SK-N-SH (cell line): Measurements from ENCODE around the gene MT1E. TPM values are rescaled to one million over a fixed set of nuclear protein-coding genes. Genes with fewer than 3 reads are reported as not detected.
"Not testable (repeated sequence)": the region's sequence is repeated elsewhere in the genome, so short reads cannot be mapped to it uniquely, and the experiment has no call there.

ENCODE experiments used
- CTCF ChIA-PET: fragments of 300-600, 350-600 bp; formaldehyde crosslinking; extraction: SDS; loops from one replicate; lab custom pipeline; 2021; lab: Yijun Ruan, JAX
- POLR2A ChIA-PET: fragments of 350-600 bp; sonication (Branson Sonifier 250); formaldehyde crosslinking; extraction: SDS; loops from one replicate; lab custom pipeline; 2020; ENCODE audit warnings: antibody characterized with exemption, inconsistent platforms; lab: Yijun Ruan, JAX
- DNase-seq: peaks from one replicate; pipeline ENCODE4 v3.0.0; 2012
- H2AFZ ChIP-seq: fragments of 200-600 bp; sonication (generic); 2 replicates; pipeline ENCODE4 v1.8.1; 2016; ENCODE audit warnings: antibody characterized with exemption, mild to moderate bottlenecking, low read depth
- H3F3A ChIP-seq: fragments of 200-600 bp; sonication (generic); replicated peaks from 2 replicates; pipeline ENCODE3; 2016; ENCODE audit warnings: antibody characterized with exemption, mild to moderate bottlenecking; ENCODE audit not compliant: insufficient read depth
- H3K27ac ChIP-seq, 2 experiments: fragments of 200-500 bp in 1 of 2; fragments of 200-600 bp in 1 of 2; sonication (Bioruptor generic) in 1 of 2; sonication (generic), shearing (Covaris generic) in 1 of 2; 2 replicates each; pipeline versions ENCODE4 v1.5.1 to v1.6.1; 2014 to 2016; ENCODE audit warnings: low read depth in 2 of 2, inconsistent platforms in 1 of 2, low read length in 1 of 2, mild to moderate bottlenecking in 1 of 2, mixed read lengths in 1 of 2
- H3K27me3 ChIP-seq: fragments of 200-600 bp; sonication (generic), shearing (Covaris generic); 2 replicates; pipeline ENCODE4 v1.6.1; 2016; ENCODE audit warnings: mixed run types; ENCODE audit not compliant: insufficient read depth
- H3K36me3 ChIP-seq, 2 experiments: fragments of 200-500 bp in 1 of 2; fragments of 200-600 bp in 1 of 2; sonication (Bioruptor generic) in 1 of 2; sonication (generic) in 1 of 2; replicated peaks in 1 of 2; 2 replicates each; pipeline versions ENCODE3 to v1.5.1; 2014 to 2016; ENCODE audit warnings: low read length in 1 of 2, mild to moderate bottlenecking in 1 of 2; ENCODE audit not compliant: insufficient read depth in 2 of 2, control insufficient read depth in 1 of 2
- H3K4me1 ChIP-seq, 2 experiments: fragments of 200-500 bp in 1 of 2; fragments of 200-600 bp in 1 of 2; sonication (Bioruptor generic) in 1 of 2; sonication (generic), shearing (Covaris generic) in 1 of 2; 2 replicates each; pipeline versions ENCODE4 v1.5.1 to v1.6.1; 2014 to 2016; ENCODE audit warnings: low read depth in 1 of 2, low read length in 1 of 2, mixed run types in 1 of 2; ENCODE audit not compliant: insufficient read depth in 2 of 2, control insufficient read depth in 1 of 2
- H3K4me2 ChIP-seq: fragments of 200-600 bp; sonication (generic), shearing (Covaris generic); 2 replicates; pipeline ENCODE4 v1.6.1; 2017; ENCODE audit warnings: mixed run types
- H3K4me3 ChIP-seq, 2 experiments: fragments of 200-500 bp in 1 of 2; fragments of 200-600 bp in 1 of 2; sonication (Bioruptor generic) in 1 of 2; sonication (generic), shearing (Covaris generic) in 1 of 2; 2 replicates each; pipeline versions ENCODE4 v1.5.1 to v1.8.1; 2014 to 2016; ENCODE audit warnings: low read depth in 2 of 2, inconsistent platforms in 1 of 2, low read length in 1 of 2, mild to moderate bottlenecking in 1 of 2, mixed read lengths in 1 of 2, moderate library complexity in 1 of 2
- H3K79me2 ChIP-seq: fragments of 200-600 bp; sonication (generic); 2 replicates; pipeline ENCODE4 v1.8.1; 2017; ENCODE audit warnings: mild to moderate bottlenecking; ENCODE audit not compliant: insufficient read depth
- H3K9ac ChIP-seq: fragments of 200-600 bp; sonication (generic); 2 replicates; pipeline ENCODE4 v1.6.1; 2017; ENCODE audit warnings: mixed run types
- H3K9me2 ChIP-seq: fragments of 200-600 bp; sonication (generic); 2 replicates; pipeline ENCODE4 v1.6.1; 2017; ENCODE audit warnings: mixed run types
- H3K9me3 ChIP-seq: fragments of 200-600 bp; sonication (generic); 2 replicates; pipeline ENCODE4 v1.6.1; 2017; ENCODE audit warnings: mixed run types, mild to moderate bottlenecking, moderate library complexity
- H4K20me1 ChIP-seq: fragments of 200-600 bp; sonication (generic); 2 replicates; pipeline ENCODE4 v1.6.1; 2017; ENCODE audit warnings: mild to moderate bottlenecking, mixed run types; ENCODE audit not compliant: insufficient read depth
- FOXJ3 ChIP-seq: sonication (generic); formaldehyde crosslinking; IDR thresholded peaks from 2 replicates; pipeline ENCODE4 v1.5.1; 2020; ENCODE audit warnings: mild to moderate bottlenecking, missing genetic modification reagents
- MAX ChIP-seq: IDR thresholded peaks from 2 replicates; pipeline ENCODE4 v1.4.0; 2012; ENCODE audit warnings: low read depth
- RFX5 ChIP-seq: IDR thresholded peaks from 2 replicates; pipeline ENCODE4 v1.6.1; 2012; ENCODE audit warnings: mild to moderate bottlenecking, improper control_type of control experiment, low read length
- RXRA ChIP-seq: IDR thresholded peaks from 2 replicates; pipeline ENCODE4 v1.4.0; 2012; ENCODE audit warnings: low read depth, mild to moderate bottlenecking, borderline replicate concordance
- SMC3 ChIP-seq: IDR thresholded peaks from 2 replicates; pipeline ENCODE4 v1.6.1; 2012; ENCODE audit warnings: low read depth, low read length, improper control_type of control experiment
- USF2 ChIP-seq: fragments of 150-350 bp; IDR thresholded peaks from 2 replicates; pipeline ENCODE4 v1.6.1; 2017; ENCODE audit warnings: antibody characterized with exemption, low read length, low read depth, borderline replicate concordance
- WGBS: methylation state at CpG from one replicate; pipeline ENCODE4 v1.1.6; 2017; ENCODE audit warnings: low lambda C conversion rate; 5-methylcytosine and 5-hydroxymethylcytosine counted together
- polyA plus RNA-seq, 3 experiments: library from polyadenylated mRNA; depleted of rRNA; stranded (reverse); fragments of >200 nt; gene quantifications; 2 replicates each; pipeline ENCODE4 v1.2.3, GENCODE V29; 2012

The MT1E gene
- polyA plus RNA-seq, 1 of the 3 experiments (the other 2 are of a cell fraction), result 205 TPM

- peaks cover 42% of the 10 kb centered on the region for H3K27me3 ChIP-seq
- no peak overlapping the region for H3K4me3 ChIP-seq
- no peak overlapping the region for H3K9ac ChIP-seq
- H3K4me2 ChIP-seq, result no peak overlapping the region
- no peak overlapping the region for H3K27ac ChIP-seq
- H3K9me2 ChIP-seq, result no peaks in the 10 kb centered on the region
- ChIA-PET POLR2A (interaction anchor here (0.7 kb wide), 1 partner anchor 78 kb away, joined by 3 read pairs; no protein-coding TSS in a partner anchor), CTCF (no interaction called here)
- no peaks in the 10 kb centered on the region for H3K9me3 ChIP-seq
- no peak for TF ChIP-seq RXRA
- no peak for TF ChIP-seq SMC3
- TF ChIP-seq RFX5, result no peak
- H3F3A ChIP-seq, result no peaks in the 10 kb centered on the region
- no peaks in the 10 kb centered on the region for H3K79me2 ChIP-seq
- DNase-seq, result no peak
- no peaks in the 10 kb centered on the region for H4K20me1 ChIP-seq
- no CpG with 5 or more reads among the region's 2 CpGs for WGBS
- H3K4me1 ChIP-seq, result no peaks in the 10 kb centered on the region; a peak in 1 of 4 replicates
- no peak overlapping the region for H2AFZ ChIP-seq
- no peaks in the 10 kb centered on the region for H3K36me3 ChIP-seq
These were observed 45.0 kb downstream of the MT1E start for GRCh38 chr16:56670620-56670934.

GRCh38 chr16:56671691-56672090 is 46.1 kb downstream of the MT1E start:
- H3K79me2 ChIP-seq, H3K9me3 ChIP-seq, POLR2A ChIA-PET, H3K9me2 ChIP-seq, H3K4me2 ChIP-seq, H3K36me3 ChIP-seq, H3K9ac ChIP-seq, H3K4me3 ChIP-seq, H3K27ac ChIP-seq, DNase-seq, H3F3A ChIP-seq, H3K4me1 ChIP-seq, H4K20me1 ChIP-seq, H2AFZ ChIP-seq: not testable (repeated sequence)
- peaks cover 33% of the 10 kb centered on the region for H3K27me3 ChIP-seq
- CTCF ChIA-PET, result interaction anchor here (1.5 kb wide), 1 partner anchor 84 kb away, joined by 3 read pairs; no protein-coding TSS in a partner anchor
- 69% methylated on average over 2 of the region's 2 CpGs for WGBS

GRCh38 chr16:56672171-56672570 is 46.6 kb downstream of the MT1E start:
- WGBS, result 71% methylated on average over 3 of the region's 3 CpGs

GRCh38 chr16:56672761-56673536 is 47.4 kb downstream of the MT1E start:
- H3K27me3 ChIP-seq, result peaks cover 33% of the 10 kb centered on the region
- H3K4me2 ChIP-seq, result no peak overlapping the region
- TF ChIP-seq FOXJ3 (CRISPR knock-in tag), result no peak
- TF ChIP-seq USF2, result no peak
- no peak for TF ChIP-seq MAX
- no peak for DNase-seq
- no peak overlapping the region for H2AFZ ChIP-seq
- H4K20me1 ChIP-seq, result no peaks in the 10 kb centered on the region
- POLR2A ChIA-PET, result no interaction called here
- H3K9ac ChIP-seq, result no peak overlapping the region
- WGBS, result 85% methylated on average over 10 of the region's 11 CpGs
- H3K36me3 ChIP-seq, result no peaks in the 10 kb centered on the region
- no peak overlapping the region for H3K4me3 ChIP-seq
- no peaks in the 10 kb centered on the region; a peak in 1 of 4 replicates for H3K4me1 ChIP-seq
- CTCF ChIA-PET, result interaction anchor here (1.0 to 1.5 kb wide), 3 partner anchors 36 to 86 kb away, joined by 3 to 4 read pairs (median 3); no protein-coding TSS in a partner anchor
- no peaks in the 10 kb centered on the region for H3K9me3 ChIP-seq
- H3K27ac ChIP-seq, result no peak overlapping the region
- H3K79me2 ChIP-seq, result no peaks in the 10 kb centered on the region
- H3K9me2 ChIP-seq, result no peaks in the 10 kb centered on the region
- H3F3A ChIP-seq, result no peaks in the 10 kb centered on the region

More at GRCh38 chr16:56672171-56672570, 46.6 kb downstream of the MT1E start:
- H3K27ac ChIP-seq, H3K9me2 ChIP-seq, H3K79me2 ChIP-seq, H3F3A ChIP-seq, H2AFZ ChIP-seq, H3K9ac ChIP-seq, POLR2A ChIA-PET, H3K4me3 ChIP-seq, DNase-seq, H3K9me3 ChIP-seq, H3K36me3 ChIP-seq, H3K4me2 ChIP-seq, H3K4me1 ChIP-seq, H4K20me1 ChIP-seq: not testable (repeated sequence)
- CTCF ChIA-PET, result interaction anchor here (1.5 kb wide), 1 partner anchor 85 kb away, joined by 3 read pairs; no protein-coding TSS in a partner anchor
- peaks cover 33% of the 10 kb centered on the region for H3K27me3 ChIP-seq
